Smooth muscle cell (in vitro differentiated cells): Measurements from ENCODE around the gene CCR7. TPM values are rescaled to one million over a fixed set of nuclear protein-coding genes. Genes with fewer than 3 reads are reported as not detected.

ENCODE experiments used
- DNase-seq: peaks from one replicate; lab custom pipeline; 2025; ENCODE audit not compliant: unreplicated experiment; lab: John Stamatoyannopoulos, UW
- H2AFZ ChIP-seq: fragments of 200-600 bp; sonication (generic); 2 replicates; pipeline ENCODE4 v1.6.0; 2016; ENCODE audit warnings: antibody characterized with exemption, low read depth, mild to moderate bottlenecking
- H3F3A ChIP-seq: fragments of 200-600 bp; sonication (generic); 2 replicates; pipeline ENCODE4 v1.6.0; 2017; ENCODE audit warnings: antibody characterized with exemption, low read depth
- H3K27ac ChIP-seq: fragments of 200-600 bp; sonication (generic); 2 replicates; pipeline ENCODE4 v1.5.1; 2016; ENCODE audit warnings: low read depth, mild to moderate bottlenecking
- H3K27me3 ChIP-seq: fragments of 200-600 bp; sonication (generic); 2 replicates; pipeline ENCODE4 v1.6.1; 2016; ENCODE audit warnings: low read depth, mild to moderate bottlenecking
- H3K36me3 ChIP-seq: fragments of 200-600 bp; sonication (generic); 2 replicates; pipeline ENCODE4 v1.5.1; 2016; ENCODE audit warnings: low read depth
- H3K4me1 ChIP-seq: fragments of 200-600 bp; sonication (generic); 2 replicates; pipeline ENCODE4 v1.5.1; 2016; ENCODE audit warnings: low read depth
- H3K4me2 ChIP-seq: fragments of 200-600 bp; sonication (generic); 2 replicates; pipeline ENCODE4 v1.6.0; 2016; ENCODE audit warnings: mild to moderate bottlenecking
- H3K4me3 ChIP-seq: fragments of 200-600 bp; sonication (generic); 2 replicates; pipeline ENCODE4 v1.5.1; 2016; ENCODE audit warnings: mild to moderate bottlenecking
- H3K79me2 ChIP-seq: fragments of 200-600 bp; sonication (generic); 2 replicates; pipeline ENCODE4 v1.6.0; 2016; ENCODE audit warnings: low read depth, mild to moderate bottlenecking
- H3K9ac ChIP-seq: fragments of 200-600 bp; sonication (generic); 2 replicates; pipeline ENCODE4 v1.6.0; 2016; ENCODE audit warnings: low read depth
- H3K9me3 ChIP-seq: fragments of 200-600 bp; sonication (generic); replicated peaks from 2 replicates; pipeline ENCODE4 v1.5.1; 2016; ENCODE audit warnings: low read depth
- H4K20me1 ChIP-seq: fragments of 200-600 bp; sonication (generic); 2 replicates; pipeline ENCODE4 v1.6.0; 2016; ENCODE audit warnings: low read depth
- WGBS: methylation state at CpG from one replicate; pipeline ENCODE4 v1.1.7; 2016; ENCODE audit warnings: low lambda C conversion rate; 5-methylcytosine and 5-hydroxymethylcytosine counted together
- polyA plus RNA-seq: library from polyadenylated mRNA; unstranded; fragments of >200 nt; fragmentation: Nextera tagmentation; extraction: Ambion mirVana; gene quantifications from 2 replicates; pipeline ENCODE4 v1.2.1, GENCODE V29; 2016
- total RNA-seq: library from RNA; depleted of rRNA; stranded (reverse); fragments of >200 nt; gene quantifications from 2 replicates; pipeline ENCODE4 v1.2.3, GENCODE V29; 2014
- TF ChIP-seq, protein P1 (sequence below): fragments of 200-600 bp; sonication (generic); IDR thresholded peaks from 2 replicates; pipeline ENCODE4 v1.5.1; 2017; ENCODE audit warnings: borderline replicate concordance, mild to moderate bottlenecking, antibody characterized with exemption; ENCODE audit not compliant: insufficient read depth, poor library complexity, severe bottlenecking

Gene CCR7
- total and polyA plus RNA-seq, 2 experiments from 2014 or later = not detected

- Histone ChIP-seq H3F3A (no peaks in the 10 kb centered on the region), H3K4me1 (no peaks in the 10 kb centered on the region), H2AFZ (no peak overlapping the region), H3K79me2 (no peaks in the 10 kb centered on the region), H3K27ac (no peak overlapping the region), H3K27me3 (no peaks in the 10 kb centered on the region), H3K36me3 (no peaks in the 10 kb centered on the region), H4K20me1 (no peaks in the 10 kb centered on the region), H3K4me2 (no peak overlapping the region), H3K4me3 (no peak overlapping the region), H3K9ac (no peak overlapping the region), H3K9me3 (no peaks in the 10 kb centered on the region)
- WGBS = 94% methylated on average over 5 of the region's 5 CpGs
- no peak for DNase-seq
- TF ChIP-seq, protein P1, sequence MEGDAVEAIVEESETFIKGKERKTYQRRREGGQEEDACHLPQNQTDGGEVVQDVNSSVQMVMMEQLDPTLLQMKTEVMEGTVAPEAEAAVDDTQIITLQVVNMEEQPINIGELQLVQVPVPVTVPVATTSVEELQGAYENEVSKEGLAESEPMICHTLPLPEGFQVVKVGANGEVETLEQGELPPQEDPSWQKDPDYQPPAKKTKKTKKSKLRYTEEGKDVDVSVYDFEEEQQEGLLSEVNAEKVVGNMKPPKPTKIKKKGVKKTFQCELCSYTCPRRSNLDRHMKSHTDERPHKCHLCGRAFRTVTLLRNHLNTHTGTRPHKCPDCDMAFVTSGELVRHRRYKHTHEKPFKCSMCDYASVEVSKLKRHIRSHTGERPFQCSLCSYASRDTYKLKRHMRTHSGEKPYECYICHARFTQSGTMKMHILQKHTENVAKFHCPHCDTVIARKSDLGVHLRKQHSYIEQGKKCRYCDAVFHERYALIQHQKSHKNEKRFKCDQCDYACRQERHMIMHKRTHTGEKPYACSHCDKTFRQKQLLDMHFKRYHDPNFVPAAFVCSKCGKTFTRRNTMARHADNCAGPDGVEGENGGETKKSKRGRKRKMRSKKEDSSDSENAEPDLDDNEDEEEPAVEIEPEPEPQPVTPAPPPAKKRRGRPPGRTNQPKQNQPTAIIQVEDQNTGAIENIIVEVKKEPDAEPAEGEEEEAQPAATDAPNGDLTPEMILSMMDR = no peak
These were observed 5.7 kb downstream of the CCR7 start for GRCh38 chr17:40559564-40559916.

GRCh38 chr17:40558890-40559563 is 6.2 kb downstream of the CCR7 start:
- Histone ChIP-seq H3K27me3 (no peaks in the 10 kb centered on the region), H4K20me1 (no peaks in the 10 kb centered on the region), H2AFZ (no peak overlapping the region), H3K9ac (no peak overlapping the region), H3K36me3 (no peaks in the 10 kb centered on the region), H3K4me2 (no peak overlapping the region), H3K4me1 (peaks cover under 1% of the 10 kb centered on the region), H3K9me3 (no peaks in the 10 kb centered on the region), H3F3A (no peaks in the 10 kb centered on the region), H3K79me2 (no peaks in the 10 kb centered on the region), H3K4me3 (no peak overlapping the region), H3K27ac (no peak overlapping the region)
- 95% methylated on average over 10 of the region's 10 CpGs for WGBS
- TF ChIP-seq, protein P1 = no peak
- no peak for DNase-seq

- Histone ChIP-seq H3K27me3 (no peaks in the 10 kb centered on the region), H4K20me1 (no peaks in the 10 kb centered on the region), H3K4me1 (peaks cover 7% of the 10 kb centered on the region), H3K27ac (no peak overlapping the region), H3F3A (no peaks in the 10 kb centered on the region), H3K79me2 (no peaks in the 10 kb centered on the region), H3K9ac (no peak overlapping the region), H3K9me3 (no peaks in the 10 kb centered on the region), H3K4me2 (no peak overlapping the region), H3K4me3 (no peak overlapping the region), H2AFZ (no peak overlapping the region), H3K36me3 (no peaks in the 10 kb centered on the region)
- DNase-seq = no peak
- TF ChIP-seq, protein P1 = no peak
- whole genome bisulfite sequencing = 92% methylated on average over 9 of the region's 9 CpGs
These were observed 6.9 kb downstream of the CCR7 start for GRCh38 chr17:40558300-40558889.
